Measurements from ENCODE around the gene KRT6B. TPM values are rescaled to one million over a fixed set of nuclear protein-coding genes. Genes with fewer than 3 reads are reported as not detected.

KRT6B gene
- total RNA-seq, 1 donor from 2014 or later = not detected

DNA sequence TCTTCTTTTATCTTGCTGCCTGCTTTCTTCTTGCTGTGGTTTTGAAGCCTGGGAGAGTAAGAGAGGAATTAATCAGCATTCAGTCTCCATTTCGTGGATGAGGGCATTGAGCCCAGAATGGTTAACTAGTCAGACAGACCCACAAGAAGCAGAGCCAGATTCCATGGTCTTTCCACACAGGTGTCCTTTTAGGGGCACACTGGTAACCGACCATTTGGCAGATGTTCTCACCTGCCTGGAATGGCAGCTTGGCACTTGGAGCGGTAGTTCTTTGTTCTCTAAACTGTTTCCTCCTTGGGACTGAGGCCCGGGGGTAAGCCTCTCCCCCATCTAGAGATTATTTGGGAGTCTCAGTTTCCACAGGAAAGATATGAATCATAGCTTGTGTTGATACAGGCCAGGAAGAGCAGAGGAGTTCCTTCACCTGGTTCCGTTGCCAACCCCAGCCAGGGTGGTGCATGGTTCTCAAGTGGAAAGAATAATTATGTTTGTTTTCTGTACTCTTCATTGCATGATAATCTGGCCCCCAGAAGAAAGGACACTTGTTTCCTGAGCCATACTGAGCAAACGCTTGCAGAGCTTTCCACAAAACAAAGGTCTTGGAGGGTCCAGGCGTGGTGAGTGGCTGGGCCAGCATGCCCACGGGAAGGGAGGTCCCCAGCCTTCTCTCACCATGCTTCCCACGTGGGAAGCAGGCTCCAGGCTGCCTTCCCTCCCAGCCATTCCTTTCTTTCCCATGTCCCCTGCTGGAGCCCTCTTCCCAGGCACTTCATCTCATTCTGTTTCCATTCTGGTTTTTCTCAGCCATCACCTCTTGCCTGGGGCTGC, 15.7 kb downstream of the KRT6B start:
- no peak for DNase-seq (ENCODE audit: low read depth)
- TF ChIP-seq, protein P1, sequence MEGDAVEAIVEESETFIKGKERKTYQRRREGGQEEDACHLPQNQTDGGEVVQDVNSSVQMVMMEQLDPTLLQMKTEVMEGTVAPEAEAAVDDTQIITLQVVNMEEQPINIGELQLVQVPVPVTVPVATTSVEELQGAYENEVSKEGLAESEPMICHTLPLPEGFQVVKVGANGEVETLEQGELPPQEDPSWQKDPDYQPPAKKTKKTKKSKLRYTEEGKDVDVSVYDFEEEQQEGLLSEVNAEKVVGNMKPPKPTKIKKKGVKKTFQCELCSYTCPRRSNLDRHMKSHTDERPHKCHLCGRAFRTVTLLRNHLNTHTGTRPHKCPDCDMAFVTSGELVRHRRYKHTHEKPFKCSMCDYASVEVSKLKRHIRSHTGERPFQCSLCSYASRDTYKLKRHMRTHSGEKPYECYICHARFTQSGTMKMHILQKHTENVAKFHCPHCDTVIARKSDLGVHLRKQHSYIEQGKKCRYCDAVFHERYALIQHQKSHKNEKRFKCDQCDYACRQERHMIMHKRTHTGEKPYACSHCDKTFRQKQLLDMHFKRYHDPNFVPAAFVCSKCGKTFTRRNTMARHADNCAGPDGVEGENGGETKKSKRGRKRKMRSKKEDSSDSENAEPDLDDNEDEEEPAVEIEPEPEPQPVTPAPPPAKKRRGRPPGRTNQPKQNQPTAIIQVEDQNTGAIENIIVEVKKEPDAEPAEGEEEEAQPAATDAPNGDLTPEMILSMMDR (IDR thresholded peaks at IDR 0.05; ENCODE audit: insufficient read depth, low read length, poor library complexity, severe bottlenecking) = no peak
- no peaks in the 10 kb centered on the region for H3K36me3 ChIP-seq (ENCODE audit: control insufficient read depth, insufficient read depth, low read length)
- H3K27me3 ChIP-seq (ENCODE audit: control insufficient read depth, insufficient read depth, low read length) = no peaks in the 10 kb centered on the region
- H3K4me3 ChIP-seq (ENCODE audit: low read depth, low read length) = no peak overlapping the region

DNA sequence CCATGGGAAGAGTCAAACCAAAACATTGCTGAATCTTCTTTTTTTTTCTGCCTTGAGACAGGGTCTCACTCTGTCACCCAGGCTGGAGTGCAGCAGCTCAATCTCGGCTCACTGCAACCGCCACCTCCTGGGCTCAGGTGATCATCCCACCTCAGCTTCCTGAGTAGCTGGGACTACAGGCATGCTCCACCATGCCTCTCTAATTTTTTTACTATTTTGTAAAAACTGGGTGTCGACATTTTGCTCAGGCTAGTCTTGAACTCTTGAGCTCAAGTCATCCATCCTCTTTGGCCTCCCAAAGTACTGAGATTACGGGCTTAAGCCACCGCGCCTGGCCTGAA, 16.3 kb downstream of the KRT6B start:
- H3K4me3 ChIP-seq (ENCODE audit: low read depth, low read length) = no peak overlapping the region
- no peaks in the 10 kb centered on the region for H3K27me3 ChIP-seq (ENCODE audit: control insufficient read depth, insufficient read depth, low read length)
- H3K36me3 ChIP-seq (ENCODE audit: control insufficient read depth, insufficient read depth, low read length) = no peaks in the 10 kb centered on the region
- DNase-seq (ENCODE audit: low read depth) = no peak
- TF ChIP-seq, protein P1 (IDR thresholded peaks at IDR 0.05; ENCODE audit: insufficient read depth, low read length, poor library complexity, severe bottlenecking) = no peak

DNA sequence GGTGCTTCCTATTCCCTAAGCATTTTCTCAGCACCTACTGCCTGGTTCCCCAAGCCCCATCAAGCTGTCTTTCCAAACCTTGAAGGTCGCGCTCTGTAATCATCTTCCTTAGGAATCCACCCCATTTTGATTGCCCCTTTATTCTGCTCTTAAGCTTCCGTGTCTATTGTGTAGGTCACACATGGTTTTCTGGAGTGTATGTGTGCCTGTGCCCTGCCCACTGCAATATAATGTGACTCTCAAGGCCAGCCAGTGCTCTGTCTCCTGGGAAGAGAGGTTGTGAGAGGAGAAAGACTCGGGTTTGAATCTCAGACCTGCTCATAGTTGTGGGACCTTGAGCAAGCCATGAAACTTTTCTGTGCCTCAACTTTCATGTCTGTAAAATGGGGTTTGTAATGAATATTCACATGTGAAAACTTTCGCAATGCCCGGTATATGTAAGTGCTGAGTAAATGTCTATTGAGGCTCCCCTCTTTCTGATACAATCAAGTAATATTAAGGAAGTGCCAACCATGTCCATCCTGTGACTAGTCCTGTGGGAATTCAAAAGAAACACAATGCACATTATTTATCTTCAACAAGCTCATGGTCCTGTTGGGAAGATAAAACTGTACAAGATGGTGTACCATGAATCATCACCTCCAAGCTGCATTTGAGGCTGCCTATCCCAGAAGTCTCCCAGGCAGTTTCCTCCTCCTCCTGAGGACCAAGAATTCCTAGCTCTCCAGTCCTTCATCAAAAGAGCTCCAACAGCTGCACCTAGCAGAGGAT, 17.0 kb downstream of the KRT6B start:
- DNase-seq (ENCODE audit: low read depth) = no peak
- Histone ChIP-seq H3K4me3 (ENCODE audit: low read depth, low read length) (no peak overlapping the region), H3K27me3 (ENCODE audit: control insufficient read depth, insufficient read depth, low read length) (no peaks in the 10 kb centered on the region), H3K36me3 (ENCODE audit: control insufficient read depth, insufficient read depth, low read length) (no peaks in the 10 kb centered on the region)
- TF ChIP-seq, protein P1 (IDR thresholded peaks at IDR 0.05; ENCODE audit: insufficient read depth, low read length, poor library complexity, severe bottlenecking) = no peak

DNA sequence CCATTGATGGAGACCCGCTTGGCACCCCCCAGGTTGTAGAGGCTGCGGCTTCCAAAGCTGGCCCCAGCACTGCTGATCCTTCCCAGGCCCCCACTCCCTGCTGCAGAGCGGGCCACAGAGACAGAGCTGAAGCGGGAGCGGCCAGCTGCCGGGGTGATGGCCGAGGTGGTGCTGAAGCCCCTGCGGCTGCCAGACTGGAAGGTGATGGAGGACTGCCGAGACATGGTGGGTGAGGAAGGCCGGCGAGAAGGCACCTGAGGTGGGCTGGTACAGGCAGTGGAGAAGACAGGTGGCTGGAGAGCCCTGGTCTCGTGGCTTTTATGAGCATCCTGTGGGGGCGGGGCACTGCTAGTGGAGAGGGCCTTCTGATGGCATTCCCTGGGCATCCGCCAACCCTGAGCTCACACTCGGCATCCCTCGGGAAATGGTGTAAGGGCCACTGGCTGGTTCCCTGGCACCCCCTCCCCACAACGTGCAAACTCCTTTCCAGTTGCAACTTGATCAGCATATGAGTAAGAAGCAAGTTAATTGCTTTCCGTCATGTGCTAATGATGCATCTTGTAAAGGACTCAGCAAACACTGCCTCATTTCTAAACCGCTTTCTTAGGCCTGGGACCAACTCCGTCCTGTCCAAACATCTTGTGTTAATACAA, 17.7 kb downstream of the KRT6B start, which contains the start of gene KRT75:
Gene KRT75 (minus strand): TSS at position 291 of the 653 bp plus-strand sequence. CDS start 67 bp downstream, at position 224.
- DNase-seq (ENCODE audit: low read depth) = no peak
- TF ChIP-seq, protein P1 (IDR thresholded peaks at IDR 0.05; ENCODE audit: insufficient read depth, low read length, poor library complexity, severe bottlenecking) = no peak
- Histone ChIP-seq H3K4me3 (ENCODE audit: low read depth, low read length) (no peak within 1 kb of the TSS), H3K36me3 (ENCODE audit: control insufficient read depth, insufficient read depth, low read length) (no peaks in the 10 kb centered on the region), H3K27me3 (ENCODE audit: control insufficient read depth, insufficient read depth, low read length) (no peaks in the 10 kb centered on the region)

DNA sequence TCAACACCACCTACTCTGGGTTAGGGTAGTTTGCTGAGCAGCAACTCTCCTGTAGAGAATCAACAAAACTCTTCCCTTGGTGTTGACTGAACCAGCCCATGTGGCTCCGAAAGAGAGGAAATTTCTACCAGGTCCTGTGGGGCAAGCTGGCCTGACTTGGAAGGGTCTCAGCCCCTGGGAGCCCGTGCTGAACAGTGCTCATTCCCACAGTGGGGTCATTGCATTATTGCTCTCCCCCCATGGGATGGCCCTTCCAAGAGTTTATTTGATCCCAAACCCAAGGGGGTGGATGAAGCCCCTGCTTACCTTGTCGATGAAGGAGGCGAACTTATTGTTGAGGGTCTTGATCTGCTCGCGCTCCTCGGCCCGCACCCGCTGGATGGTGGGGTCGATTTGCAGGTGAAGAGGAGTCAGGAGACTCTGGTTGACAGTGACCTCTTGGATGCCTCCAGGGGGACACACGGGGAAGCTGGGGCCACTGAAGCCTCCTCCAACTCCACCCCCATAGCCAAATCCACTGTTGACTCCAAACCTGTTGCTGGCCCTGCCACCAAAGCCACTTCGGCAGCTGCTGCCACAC, 18.4 kb downstream of the KRT6B start:
- H3K4me3 ChIP-seq (ENCODE audit: low read depth, low read length) = no peak overlapping the region
- DNase-seq (ENCODE audit: low read depth) = no peak
- H3K36me3 ChIP-seq (ENCODE audit: control insufficient read depth, insufficient read depth, low read length) = no peaks in the 10 kb centered on the region
- no peaks in the 10 kb centered on the region for H3K27me3 ChIP-seq (ENCODE audit: control insufficient read depth, insufficient read depth, low read length)
- TF ChIP-seq, protein P1 (IDR thresholded peaks at IDR 0.05; ENCODE audit: insufficient read depth, low read length, poor library complexity, severe bottlenecking) = no peak
